NCI-H2081 (cell line): ENCODE results near the gene CAPS.
A peak's percentile ranks its signal among the peaks of the same experiment; 100 is the strongest.
"Not testable (repeated sequence)": the region's sequence is repeated elsewhere in the genome, so short reads cannot be mapped to it uniquely, and the experiment has no call there.

Experiments used
- DNase-seq, 2 experiments: peaks; one replicate each; lab custom pipeline; 2025; lab: John Stamatoyannopoulos, UW

Gene CAPS

DNA sequence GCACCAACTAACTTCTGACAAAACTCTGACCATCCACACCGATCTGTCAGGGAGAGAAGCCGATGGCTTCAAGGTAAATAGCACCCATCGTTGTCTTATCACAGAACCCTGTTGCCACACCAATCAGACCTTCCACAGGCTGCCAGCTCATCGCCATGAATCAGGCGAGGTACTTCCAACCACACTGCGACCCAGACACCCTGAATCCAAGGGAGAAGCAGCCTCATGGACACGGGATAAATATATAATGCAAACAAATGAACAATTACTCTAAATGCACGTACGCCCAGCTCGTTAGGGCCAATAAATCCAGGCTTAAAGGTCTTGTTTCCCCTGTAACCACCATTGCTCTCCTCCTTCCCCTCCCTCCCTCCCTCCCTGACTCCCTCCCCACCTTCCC lies 43.1 kb downstream of the CAPS start:
- DNase-seq, result peak; percentile 63 to 88

GRCh38 chr19:5958074-5958850 lies 44.2 kb downstream of the CAPS start:
- DNase-seq, result no peak

DNA sequence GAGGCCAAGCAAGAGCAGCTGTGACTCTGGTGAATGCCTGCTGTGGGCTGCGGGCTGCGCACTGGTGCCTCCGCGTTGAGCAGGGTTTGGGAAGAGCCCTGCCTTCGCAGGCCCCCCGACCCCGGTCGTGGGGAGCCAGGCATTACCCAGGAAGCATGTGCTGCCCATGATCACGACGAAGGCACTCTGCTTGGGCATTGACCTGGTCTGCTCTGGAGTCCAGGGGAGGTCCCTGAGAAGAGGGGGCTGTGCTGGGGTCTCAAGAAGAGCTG lies 44.7 kb downstream of the CAPS start:
- no peak for DNase-seq

DNA sequence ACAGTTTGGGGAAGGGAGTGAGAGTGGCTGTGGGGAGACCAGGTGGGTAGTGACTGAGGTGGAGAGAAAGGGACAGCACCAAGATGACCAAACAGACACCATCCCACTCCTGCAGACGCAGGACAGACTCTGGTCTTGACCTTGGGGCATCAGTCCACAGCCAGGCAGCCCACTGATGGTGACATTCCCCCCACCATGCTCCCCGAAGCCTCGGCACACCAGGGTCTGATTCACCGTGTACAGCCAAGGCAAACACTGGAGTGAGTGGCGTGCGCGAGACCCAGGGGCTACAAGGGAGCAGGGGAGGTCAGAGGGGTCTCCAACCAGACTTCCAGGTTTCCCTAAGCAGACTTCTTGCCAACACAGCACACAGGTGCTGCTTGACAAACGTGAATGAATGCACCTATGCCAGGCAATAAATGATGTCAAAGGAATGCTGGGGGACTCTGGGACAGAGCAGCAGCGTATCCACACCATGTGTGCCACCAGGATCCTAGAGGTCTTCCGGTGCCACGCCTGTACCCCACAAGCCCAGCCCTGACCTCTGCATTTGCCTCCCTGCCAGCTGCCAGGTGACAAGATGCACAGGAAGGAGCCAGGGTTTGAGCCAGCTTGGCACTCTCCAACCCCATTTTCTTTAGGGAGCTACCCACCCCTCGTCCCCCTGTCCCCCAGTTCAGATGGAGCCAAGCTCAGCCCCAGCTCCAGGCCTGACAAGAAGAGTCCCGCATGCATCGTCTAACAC lies 45.4 kb downstream of the CAPS start:
- no peak for DNase-seq

DNA sequence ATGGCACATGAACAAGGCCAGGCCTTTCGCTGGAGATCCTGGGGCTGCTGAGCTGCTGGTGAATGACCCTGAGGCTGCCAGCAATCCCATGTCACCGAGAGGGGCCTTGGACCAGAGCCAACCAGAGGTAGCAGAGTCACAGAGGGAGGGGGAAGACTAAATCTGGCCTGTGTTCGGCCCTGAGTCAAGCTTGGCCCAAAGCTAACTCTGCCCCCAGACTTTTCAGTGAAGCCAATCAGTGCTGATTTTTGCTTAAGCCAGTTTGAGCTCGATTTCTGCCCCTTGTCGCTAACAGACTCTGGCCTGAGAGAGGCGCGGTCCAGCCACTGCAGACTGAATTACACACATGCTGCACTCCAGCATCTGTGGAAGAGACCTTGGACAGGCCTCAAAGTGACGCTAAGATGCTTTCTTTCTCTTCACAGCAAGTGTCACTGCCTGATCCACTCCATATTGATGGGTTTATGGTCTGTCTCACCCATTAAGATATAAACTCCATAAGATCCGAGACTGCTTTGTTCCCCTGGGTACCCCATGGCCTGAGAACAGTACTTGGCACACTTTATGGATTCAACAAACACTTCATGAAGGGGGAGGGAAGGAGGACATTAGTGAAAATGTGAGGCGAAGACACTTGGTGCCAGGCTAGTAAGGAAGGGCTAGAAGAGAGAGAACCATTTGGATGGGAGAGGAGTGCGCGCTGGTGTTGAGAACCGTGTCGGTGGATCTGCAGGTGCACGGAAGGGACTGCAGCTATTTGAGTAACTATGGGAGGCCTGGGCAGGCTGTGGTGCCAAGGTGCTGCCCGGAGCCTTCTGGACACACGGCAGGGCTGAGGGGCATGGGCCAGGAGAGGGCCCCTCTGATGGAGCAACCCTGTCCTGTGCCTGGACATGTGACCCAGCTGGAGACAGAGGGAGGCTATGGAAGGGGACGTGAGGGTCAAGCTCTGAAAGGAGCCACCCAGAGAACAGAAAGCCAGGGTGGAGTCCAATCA lies 46.2 kb downstream of the CAPS start:
- DNase-seq, result peak in 1 of 2 experiments; percentile 51

- not testable (repeated sequence) for DNase-seq
These were observed 47.6 kb downstream of the CAPS start for GRCh38 chr19:5961641-5961968.

DNA sequence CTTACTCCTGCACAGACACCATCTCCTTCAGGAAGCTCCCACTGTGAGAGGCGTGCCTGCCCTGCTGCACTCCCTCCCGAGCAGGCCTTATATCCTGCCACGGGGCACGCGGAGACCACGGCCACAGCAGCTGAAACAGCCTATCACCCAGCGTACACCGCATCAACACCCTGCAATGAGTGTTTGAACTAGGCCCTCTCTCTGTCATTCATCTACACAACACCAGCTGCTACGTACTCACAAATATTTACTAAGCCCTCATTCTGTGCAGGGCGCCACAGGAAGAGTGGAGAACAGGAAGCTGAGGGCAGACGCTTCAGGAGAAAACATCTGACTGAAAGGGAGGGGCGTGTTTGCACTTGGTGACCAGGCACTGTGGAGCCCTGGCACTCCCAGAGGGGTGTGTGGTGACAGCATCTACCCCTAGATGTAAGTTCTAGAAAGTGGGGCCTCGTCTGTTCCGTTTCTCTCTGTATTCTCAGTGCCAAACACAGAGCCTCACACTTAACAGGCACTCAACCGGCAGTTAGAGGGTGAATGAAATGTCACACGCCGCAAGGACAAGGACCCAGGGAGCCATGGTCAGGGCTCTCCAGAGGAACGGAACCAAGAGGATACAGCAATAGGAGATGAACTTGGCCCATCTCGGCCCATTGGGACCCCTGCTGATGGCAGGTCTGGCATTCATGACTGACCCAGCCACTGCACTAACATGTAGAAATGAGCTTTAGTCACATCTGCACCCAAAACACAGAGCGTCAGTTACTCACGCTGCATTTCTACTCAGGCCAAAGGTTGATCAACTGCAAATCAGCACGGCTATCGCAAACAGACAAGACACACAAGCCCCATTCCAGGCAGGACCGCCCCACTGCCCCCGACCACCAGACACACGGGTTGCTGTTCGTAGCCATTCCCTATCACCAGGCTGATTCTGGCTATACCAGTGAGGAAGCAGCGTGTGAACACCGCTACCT lies 48.2 kb downstream of the CAPS start:
- DNase-seq, result peak; percentile 96 to 99

- not testable (repeated sequence) for DNase-seq
These were observed 49.2 kb downstream of the CAPS start for GRCh38 chr19:5963259-5963658.

DNA sequence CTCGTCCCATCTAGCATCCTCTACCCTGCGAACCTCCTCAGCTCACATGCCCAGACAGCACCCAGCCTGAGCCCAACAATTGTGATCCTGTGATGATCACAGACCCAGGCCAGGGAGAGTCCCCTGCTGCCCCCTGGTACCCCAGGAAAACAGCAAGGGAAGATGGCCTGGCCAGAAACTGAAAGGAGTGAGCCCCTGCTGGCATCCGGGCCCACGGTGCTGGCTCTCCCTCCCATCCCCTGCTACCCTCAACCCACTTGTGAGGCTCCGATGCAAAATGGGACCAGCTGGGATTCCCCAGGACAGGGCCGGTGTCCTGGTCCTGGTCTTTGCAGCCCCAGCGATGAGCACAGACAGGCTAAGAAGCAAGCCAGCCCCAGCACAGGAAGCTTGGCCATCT lies 49.8 kb downstream of the CAPS start:
- no peak for DNase-seq

GRCh38 chr19:5964816-5965565 lies 50.9 kb downstream of the CAPS start:
- DNase-seq, result no peak
